Activated T-helper 1 cell treated with Interleukin-2 at 50 U/mL for 16 hours (primary cell): Measurements from ENCODE around the gene CYSLTR2.

ENCODE experiments used
- DNase-seq: peaks from one replicate; pipeline ENCODE4 v3.0.0-alpha.2; 2020; ENCODE audit warnings: low read depth

The CYSLTR2 gene

GRCh38 chr13:48741377-48741776 lies 87.6 kb downstream of the CYSLTR2 start:
- no peak for DNase-seq

- no peak for DNase-seq
Measured at GRCh38 chr13:48746821-48747220, 93.1 kb downstream of the CYSLTR2 start.

GRCh38 chr13:48748681-48749080 lies 95.0 kb downstream of the CYSLTR2 start:
- no peak for DNase-seq

GRCh38 chr13:48749144-48749543 lies 95.4 kb downstream of the CYSLTR2 start:
- no peak for DNase-seq

GRCh38 chr13:48749699-48750473 lies 96.2 kb downstream of the CYSLTR2 start:
- peak; percentile 30 for DNase-seq

GRCh38 chr13:48750588-48751383 lies 97.1 kb downstream of the CYSLTR2 start:
- no peak for DNase-seq

- DNase-seq: no peak
Measured at GRCh38 chr13:48760626-48761025, 106.9 kb downstream of the CYSLTR2 start.
